ENCODE results near the gene DHX58. TPM values are rescaled to one million over a fixed set of nuclear protein-coding genes. Genes with fewer than 3 reads are reported as not detected.

Gene DHX58
- total RNA-seq, 4 donors from 2014 or later, result 3.9 to 10.4 (median 8.9) TPM

DNA sequence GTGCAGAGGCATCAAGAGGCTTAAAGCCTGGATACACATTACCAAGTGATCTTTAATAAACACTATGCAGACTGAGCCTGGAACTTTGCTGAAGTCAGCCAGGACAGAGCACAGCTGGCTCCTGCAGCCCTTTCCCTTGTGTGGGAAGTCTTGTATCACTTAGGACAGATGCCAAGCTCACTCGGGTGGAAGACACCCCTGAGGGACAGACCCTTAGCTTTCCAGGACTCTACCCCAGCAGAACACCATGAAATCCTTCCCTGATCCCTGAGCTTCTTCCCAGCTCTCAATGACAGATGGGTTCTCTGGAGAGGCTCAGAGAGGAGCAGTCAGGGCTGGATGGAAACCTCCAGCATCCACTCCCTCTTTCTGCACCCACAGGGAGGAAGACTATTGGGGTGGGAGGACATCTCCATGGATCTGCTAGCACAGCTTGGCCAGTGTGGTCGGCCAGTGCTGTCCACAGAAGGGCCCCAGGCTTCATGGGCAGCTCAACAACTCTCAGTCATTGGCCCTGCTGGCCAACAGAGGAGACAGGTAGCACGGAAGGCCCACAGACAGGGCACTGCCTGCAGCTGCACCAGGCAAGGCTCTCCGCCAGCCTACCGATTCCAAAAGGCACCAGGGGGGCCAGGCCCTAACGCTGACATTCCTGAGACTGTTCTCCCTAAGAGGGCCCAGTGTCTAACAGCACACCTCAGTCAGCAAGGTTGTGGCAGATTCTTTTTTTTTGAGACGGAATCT lies 26.4 kb upstream of the DHX58 start:
- Histone ChIP-seq H3K4me1 (peaks cover 20 to 74% (median 35%) of the 10 kb centered on the region in 3 donors), H3K27ac (peak overlapping the region in 2 of 4 donors; percentile 6 to 32), H3K9me3 (no peaks in the 10 kb centered on the region), H3K36me3 (peaks cover 0 to 64% (median 8%) of the 10 kb centered on the region in 3 donors), H3K4me3 (no peak overlapping the region), H3K27me3 (no peaks in the 10 kb centered on the region)
- WGBS, 2 donors, result 61 to 80% methylated on average over 2 to 7 of the region's 7 CpGs
- DNase-seq, result no peak
- intact Hi-C loops (cut with DNase I), result no loop called here
- TF ChIP-seq POLR2A (IDR thresholded peaks at IDR 0.05), result no peak
- no peak for TF ChIP-seq CTCF (IDR thresholded peaks at IDR 0.05)

GRCh38 chr17:42136654-42137051 lies 24.1 kb upstream of the DHX58 start:
- Histone ChIP-seq H3K9me3 (no peaks in the 10 kb centered on the region), H3K27ac (peak overlapping the region; percentile 34 to 83 (median 61)), H3K4me3 (peak overlapping the region in 1 of 4 donors; percentile 16), H3K27me3 (no peaks in the 10 kb centered on the region), H3K4me1 (peaks cover 32 to 79% (median 42%) of the 10 kb centered on the region in 3 donors), H3K36me3 (peaks cover 0 to 43% (median 7%) of the 10 kb centered on the region in 3 donors)
- 81 to 84% methylated on average over 3 of the region's 3 CpGs for WGBS, 2 donors
- DNase-seq, result no peak
- intact Hi-C loops (cut with DNase I), result no loop called here
- TF ChIP-seq POLR2A (IDR thresholded peaks at IDR 0.05) (no peak), CTCF (IDR thresholded peaks at IDR 0.05) (no peak)

GRCh38 chr17:42135664-42136653 lies 23.4 kb upstream of the DHX58 start:
- no peaks in the 10 kb centered on the region for H3K9me3 ChIP-seq
- H3K27me3 ChIP-seq, result no peaks in the 10 kb centered on the region
- peaks cover 32 to 86% (median 47%) of the 10 kb centered on the region in 3 donors for H3K4me1 ChIP-seq
- H3K36me3 ChIP-seq, result peaks cover 0 to 38% (median under 1%) of the 10 kb centered on the region in 3 donors
- TF ChIP-seq CTCF (IDR thresholded peaks at IDR 0.05) (no peak), POLR2A (IDR thresholded peaks at IDR 0.05) (peak in 2 of 4 donors; percentile 3 to 18)
- H3K4me3 ChIP-seq, result peak overlapping the region in 1 of 4 donors; percentile 16
- H3K27ac ChIP-seq, result peak overlapping the region; percentile 34 to 83 (median 61)
- intact Hi-C loops (cut with DNase I), result no loop called here
- WGBS, 2 donors, result 58% methylated on average over 13 of the region's 15 CpGs
- DNase-seq, result no peak

- Histone ChIP-seq H3K27ac (peak overlapping the region in 3 of 4 donors; percentile 56 to 83 (median 66)), H3K4me3 (no peak overlapping the region), H3K27me3 (no peaks in the 10 kb centered on the region), H3K9me3 (no peaks in the 10 kb centered on the region), H3K36me3 (peaks cover 4 to 40% (median 4%) of the 10 kb centered on the region in 3 donors), H3K4me1 (peaks cover 35 to 94% (median 53%) of the 10 kb centered on the region in 3 donors)
- 81 to 85% methylated on average over 6 of the region's 6 CpGs for WGBS, 2 donors
- intact Hi-C loops (cut with DNase I), result no loop called here
- TF ChIP-seq POLR2A (IDR thresholded peaks at IDR 0.05), result no peak
- no peak for TF ChIP-seq CTCF (IDR thresholded peaks at IDR 0.05)
- DNase-seq, result no peak
These were observed 22.6 kb upstream of the DHX58 start for GRCh38 chr17:42135151-42135550.

Measured in esophagus squamous epithelium (tissue), 5 donors.